OCI-LY1 (cell line): ENCODE data around the gene MMP24OS.

ENCODE experiments used
- H2AFZ ChIP-seq: fragments of 200-600 bp; sonication (generic), shearing (Covaris generic); 2 replicates; pipeline ENCODE4 v1.6.0; 2014; ENCODE audit warnings: antibody characterized with exemption, mild to moderate bottlenecking, low read length
- H3F3A ChIP-seq: fragments of 200-600 bp; sonication (generic), shearing (Covaris generic); 2 replicates; pipeline ENCODE4 v1.6.0; 2014; ENCODE audit warnings: mild to moderate bottlenecking, antibody characterized with exemption, low read length, moderate library complexity; ENCODE audit not compliant: insufficient read depth
- H3K27ac ChIP-seq: fragments of 200-600 bp; sonication (generic); 2 replicates; pipeline ENCODE4 v1.5.1; 2014; ENCODE audit warnings: low read length, mixed run types, mild to moderate bottlenecking, low read depth; ENCODE audit not compliant: poor library complexity, severe bottlenecking
- H3K27me3 ChIP-seq: fragments of 200-600 bp; sonication (generic); 2 replicates; pipeline ENCODE4 v1.6.0; 2014; ENCODE audit warnings: antibody characterized with exemption, mild to moderate bottlenecking, low read length, moderate library complexity; ENCODE audit not compliant: insufficient read depth
- H3K36me3 ChIP-seq: fragments of 200-600 bp; sonication (generic); 2 replicates; pipeline ENCODE4 v1.6.1; 2014; ENCODE audit warnings: mild to moderate bottlenecking, antibody characterized with exemption, low read length, moderate library complexity, mixed read lengths; ENCODE audit not compliant: insufficient read depth
- H3K4me1 ChIP-seq: fragments of 200-600 bp; sonication (generic); 2 replicates; pipeline ENCODE4 v1.5.1; 2014; ENCODE audit warnings: mild to moderate bottlenecking, low read length, moderate library complexity; ENCODE audit not compliant: insufficient read depth, severe bottlenecking
- H3K4me2 ChIP-seq: fragments of 200-600 bp; sonication (generic), shearing (Covaris generic); 2 replicates; pipeline ENCODE4 v1.6.1; 2014; ENCODE audit warnings: low read length
- H3K4me3 ChIP-seq: fragments of 200-600 bp; sonication (generic); 2 replicates; pipeline ENCODE4 v1.5.1; 2014; ENCODE audit warnings: low read length, low read depth, mild to moderate bottlenecking, mixed read lengths; ENCODE audit not compliant: poor library complexity, severe bottlenecking
- H3K79me2 ChIP-seq: fragments of 200-600 bp; shearing (Covaris generic); 2 replicates; pipeline ENCODE4 v1.6.1; 2016; ENCODE audit warnings: mixed run types, low read length, mixed read lengths; ENCODE audit not compliant: insufficient read depth
- H3K9ac ChIP-seq: fragments of 200-600 bp; sonication (generic), shearing (Covaris generic); 2 replicates; pipeline ENCODE4 v1.6.1; 2014; ENCODE audit warnings: mild to moderate bottlenecking, low read length, mixed read lengths
- H3K9me2 ChIP-seq: fragments of 200-600 bp; sonication (generic), shearing (Covaris generic); 2 replicates; pipeline ENCODE4 v1.6.1; 2014; ENCODE audit warnings: low read depth, mild to moderate bottlenecking, low read length, mixed read lengths
- H3K9me3 ChIP-seq: fragments of 200-600 bp; shearing (Covaris generic); 2 replicates; pipeline ENCODE4 v1.6.1; 2014; ENCODE audit warnings: low read length, mixed read lengths
- H4K20me1 ChIP-seq: fragments of 200-600 bp; sonication (generic), shearing (Covaris generic); 2 replicates; pipeline ENCODE4 v1.6.0; 2016; ENCODE audit warnings: mild to moderate bottlenecking, low read length; ENCODE audit not compliant: insufficient read depth
- EZH2 ChIP-seq: fragments of 200-600 bp; sonication (generic), shearing (Covaris generic); IDR thresholded peaks from 2 replicates; pipeline ENCODE4 v1.8.0; 2017; ENCODE audit warnings: borderline replicate concordance, mixed run types, mild to moderate bottlenecking, antibody characterized with exemption, low read length, moderate library complexity, mixed read lengths
- TF ChIP-seq, protein P1 (sequence below): fragments of 200-600 bp; sonication (generic), shearing (Covaris generic); IDR thresholded peaks from 2 replicates; pipeline ENCODE4 v1.5.1; 2017; ENCODE audit warnings: mild to moderate bottlenecking, antibody characterized with exemption, low read length, moderate library complexity, mixed read lengths

The MMP24OS gene

DNA sequence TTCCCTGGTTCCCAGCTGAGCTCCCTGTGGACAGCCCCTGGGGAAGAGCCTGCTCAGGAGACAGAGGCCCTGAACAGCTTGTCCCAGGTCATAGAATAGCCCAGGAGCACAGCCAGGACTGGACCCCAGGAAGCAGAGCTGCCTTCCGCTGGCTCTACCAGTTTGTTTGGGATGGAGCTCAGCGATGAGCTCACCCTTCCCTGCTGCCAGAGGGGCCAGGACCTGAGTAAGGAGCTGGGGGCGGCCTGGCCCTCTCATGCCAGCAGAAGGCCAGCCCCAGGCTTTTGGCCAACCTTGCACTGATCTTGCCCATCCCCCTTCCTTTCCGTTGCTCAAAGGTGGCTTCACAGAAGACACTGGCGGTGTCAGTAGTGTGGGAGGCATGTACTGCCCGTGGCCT is 17.5 kb downstream of the MMP24OS start:
- Histone ChIP-seq H2AFZ (no peak overlapping the region), H3K27ac (no peak overlapping the region), H3K27me3 (no peaks in the 10 kb centered on the region), H3K79me2 (no peaks in the 10 kb centered on the region), H3F3A (no peaks in the 10 kb centered on the region), H4K20me1 (no peaks in the 10 kb centered on the region), H3K9me2 (no peaks in the 10 kb centered on the region), H3K36me3 (no peaks in the 10 kb centered on the region), H3K4me1 (no peaks in the 10 kb centered on the region), H3K9ac (no peak overlapping the region), H3K4me3 (no peak overlapping the region), H3K4me2 (no peak overlapping the region), H3K9me3 (no peaks in the 10 kb centered on the region)
- TF ChIP-seq, protein P1, sequence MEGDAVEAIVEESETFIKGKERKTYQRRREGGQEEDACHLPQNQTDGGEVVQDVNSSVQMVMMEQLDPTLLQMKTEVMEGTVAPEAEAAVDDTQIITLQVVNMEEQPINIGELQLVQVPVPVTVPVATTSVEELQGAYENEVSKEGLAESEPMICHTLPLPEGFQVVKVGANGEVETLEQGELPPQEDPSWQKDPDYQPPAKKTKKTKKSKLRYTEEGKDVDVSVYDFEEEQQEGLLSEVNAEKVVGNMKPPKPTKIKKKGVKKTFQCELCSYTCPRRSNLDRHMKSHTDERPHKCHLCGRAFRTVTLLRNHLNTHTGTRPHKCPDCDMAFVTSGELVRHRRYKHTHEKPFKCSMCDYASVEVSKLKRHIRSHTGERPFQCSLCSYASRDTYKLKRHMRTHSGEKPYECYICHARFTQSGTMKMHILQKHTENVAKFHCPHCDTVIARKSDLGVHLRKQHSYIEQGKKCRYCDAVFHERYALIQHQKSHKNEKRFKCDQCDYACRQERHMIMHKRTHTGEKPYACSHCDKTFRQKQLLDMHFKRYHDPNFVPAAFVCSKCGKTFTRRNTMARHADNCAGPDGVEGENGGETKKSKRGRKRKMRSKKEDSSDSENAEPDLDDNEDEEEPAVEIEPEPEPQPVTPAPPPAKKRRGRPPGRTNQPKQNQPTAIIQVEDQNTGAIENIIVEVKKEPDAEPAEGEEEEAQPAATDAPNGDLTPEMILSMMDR, result no peak
- no peak for TF ChIP-seq EZH2

DNA sequence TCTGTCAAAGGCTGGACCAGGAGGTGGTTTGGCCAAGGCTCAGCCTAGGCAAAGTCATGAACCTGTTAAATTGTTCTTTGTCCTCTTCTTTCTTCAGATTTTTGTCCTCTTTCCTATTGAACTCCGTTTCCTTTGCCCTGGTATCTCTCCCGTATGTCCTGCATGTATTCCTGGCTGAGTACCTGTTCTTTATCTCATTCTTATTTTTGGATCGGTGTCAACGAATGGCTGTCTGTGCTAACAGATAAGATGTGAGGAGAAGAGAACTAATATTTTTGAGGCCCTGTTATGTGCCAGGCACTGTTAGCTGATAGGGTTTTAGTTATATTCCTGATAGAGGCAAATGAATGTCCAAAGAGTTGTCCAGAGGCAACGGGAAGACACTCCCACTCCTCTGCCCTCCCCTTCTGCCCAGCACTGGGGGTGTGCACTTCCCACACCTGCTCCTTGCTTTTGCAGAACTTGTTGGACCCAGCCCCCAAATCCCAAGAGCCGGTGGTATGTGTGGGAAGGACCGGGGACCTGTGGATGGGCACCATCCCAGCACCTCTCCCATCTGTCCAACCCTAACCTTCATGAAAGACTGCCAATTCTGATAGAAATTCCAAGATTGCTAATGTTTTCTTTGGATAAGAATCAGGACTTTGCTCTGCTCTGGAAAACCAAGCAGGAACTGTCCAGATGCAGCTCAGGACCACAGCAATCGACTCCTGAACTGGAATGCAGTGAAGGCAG is 20.6 kb downstream of the MMP24OS start:
- no peaks in the 10 kb centered on the region for H3K27me3 ChIP-seq
- TF ChIP-seq, protein P1, result no peak
- TF ChIP-seq EZH2, result no peak
- no peaks in the 10 kb centered on the region for H3K4me1 ChIP-seq

DNA sequence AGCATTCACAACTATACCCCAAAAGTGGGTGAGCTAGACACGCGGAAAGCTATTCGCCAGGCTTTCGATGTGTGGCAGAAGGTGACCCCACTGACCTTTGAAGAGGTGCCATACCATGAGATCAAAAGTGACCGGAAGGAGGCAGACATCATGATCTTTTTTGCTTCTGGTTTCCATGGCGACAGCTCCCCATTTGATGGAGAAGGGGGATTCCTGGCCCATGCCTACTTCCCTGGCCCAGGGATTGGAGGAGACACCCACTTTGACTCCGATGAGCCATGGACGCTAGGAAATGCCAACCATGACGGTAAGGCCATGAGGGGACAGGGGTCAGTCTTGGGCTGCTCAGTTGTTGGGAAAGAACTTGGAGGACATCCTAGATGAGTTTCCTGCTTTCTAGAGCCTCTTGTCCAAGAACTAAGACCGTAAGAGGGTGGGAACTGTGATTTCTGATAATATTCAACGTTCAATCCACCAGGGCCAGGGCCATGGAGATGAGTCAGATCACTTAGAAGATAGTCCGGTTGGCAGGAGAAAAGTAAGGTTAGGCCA is 23.4 kb downstream of the MMP24OS start:
- H3K27me3 ChIP-seq, result no peaks in the 10 kb centered on the region
- H3K9me3 ChIP-seq, result no peaks in the 10 kb centered on the region
- no peak overlapping the region for H3K4me3 ChIP-seq
- H4K20me1 ChIP-seq, result no peaks in the 10 kb centered on the region
- H3K27ac ChIP-seq, result no peak overlapping the region
- H3K36me3 ChIP-seq, result no peaks in the 10 kb centered on the region
- no peaks in the 10 kb centered on the region for H3K79me2 ChIP-seq
- no peaks in the 10 kb centered on the region for H3K4me1 ChIP-seq
- H2AFZ ChIP-seq, result no peak overlapping the region
- H3F3A ChIP-seq, result no peaks in the 10 kb centered on the region
- H3K4me2 ChIP-seq, result no peak overlapping the region
- TF ChIP-seq, protein P1, result no peak
- TF ChIP-seq EZH2, result no peak
- no peak overlapping the region for H3K9ac ChIP-seq
- no peaks in the 10 kb centered on the region for H3K9me2 ChIP-seq

More for the DNA sequence above, 20.6 kb downstream of the MMP24OS start:
- Histone ChIP-seq H3K9me3 (no peaks in the 10 kb centered on the region), H3F3A (no peaks in the 10 kb centered on the region), H2AFZ (no peak overlapping the region), H3K9ac (no peak overlapping the region), H3K27ac (no peak overlapping the region), H3K4me3 (no peak overlapping the region), H4K20me1 (no peaks in the 10 kb centered on the region), H3K79me2 (no peaks in the 10 kb centered on the region), H3K36me3 (no peaks in the 10 kb centered on the region), H3K9me2 (no peaks in the 10 kb centered on the region), H3K4me2 (no peak overlapping the region)
